GM19324 (cell line): ENCODE measurements around the gene IQCK.
"Not testable (repeated sequence)": the region's sequence is repeated elsewhere in the genome, so short reads cannot be mapped to it uniquely, and the experiment has no call there.

Experiments
- ATAC-seq: cut with Tn5 transposase; IDR thresholded peaks from one replicate; pipeline ENCODE4 v1.9.1; 2021; ENCODE audit warnings: mild to moderate bottlenecking, moderate library complexity; ENCODE audit not compliant: unreplicated experiment, low FRiP score

Gene IQCK

DNA sequence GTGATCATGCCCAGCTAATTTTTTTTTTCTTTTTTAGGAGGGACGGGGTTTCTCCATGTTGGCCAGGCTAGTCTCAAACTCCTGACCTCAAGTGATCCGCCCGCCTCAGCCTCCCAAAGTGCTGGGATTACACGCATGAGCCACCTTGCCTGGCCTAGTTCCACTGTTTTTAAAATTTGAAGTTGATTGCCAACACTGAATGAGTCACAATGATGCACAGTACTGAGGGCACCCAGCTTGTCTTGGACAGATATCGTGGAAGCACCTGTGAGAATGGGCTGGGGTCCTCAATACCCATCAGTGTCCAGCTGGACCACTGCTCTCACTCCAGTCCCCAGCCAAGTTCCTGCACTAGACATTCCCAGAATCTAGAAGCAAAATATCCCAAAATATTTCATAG lies 2.5 kb upstream of the IQCK start:
- ATAC-seq, result no peak

- ATAC-seq, result no peak
Observed at GRCh38 chr16:19716183-19716582, 1.9 kb upstream of the IQCK start.

DNA sequence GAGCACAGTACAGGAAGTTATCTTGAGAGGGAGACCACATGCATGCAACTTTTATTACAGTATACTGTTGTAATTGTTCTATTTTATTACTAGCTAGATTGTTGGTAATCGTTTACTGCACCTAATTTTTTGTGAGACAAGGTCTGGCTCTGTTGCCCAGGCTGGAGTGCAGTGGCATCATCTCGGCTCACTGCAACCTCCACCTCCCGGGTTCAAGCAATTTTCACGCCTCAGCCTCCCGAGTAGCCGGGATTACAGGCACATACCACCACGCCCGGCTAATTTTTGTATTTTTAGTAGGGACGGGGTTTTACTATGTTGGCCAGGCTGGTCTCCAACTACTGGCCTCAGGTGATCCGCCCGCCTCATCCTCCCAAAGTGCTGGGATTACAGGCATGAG lies 1.3 kb upstream of the IQCK start:
- not testable (repeated sequence) for ATAC-seq

DNA sequence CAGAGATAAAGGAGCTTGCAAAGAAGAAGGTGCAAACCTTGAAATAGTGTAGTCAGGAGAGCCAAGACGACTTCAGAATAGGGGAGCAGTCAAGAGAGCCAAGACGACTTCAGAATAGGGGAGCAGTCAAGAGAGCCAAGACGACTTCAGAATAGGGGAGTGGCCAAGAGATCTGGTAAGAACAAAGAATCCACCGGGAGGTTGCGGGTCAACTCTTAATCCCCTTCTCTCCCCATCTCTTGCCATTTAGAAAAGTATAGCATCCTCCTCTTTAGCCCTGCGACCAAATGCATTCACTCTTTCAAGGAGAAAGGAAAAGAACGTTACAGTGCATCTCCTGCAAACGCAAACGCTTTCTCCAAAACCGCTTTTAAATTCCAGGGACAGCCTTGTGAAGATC lies 757 bp upstream of the IQCK start:
- ATAC-seq, result no peak

DNA sequence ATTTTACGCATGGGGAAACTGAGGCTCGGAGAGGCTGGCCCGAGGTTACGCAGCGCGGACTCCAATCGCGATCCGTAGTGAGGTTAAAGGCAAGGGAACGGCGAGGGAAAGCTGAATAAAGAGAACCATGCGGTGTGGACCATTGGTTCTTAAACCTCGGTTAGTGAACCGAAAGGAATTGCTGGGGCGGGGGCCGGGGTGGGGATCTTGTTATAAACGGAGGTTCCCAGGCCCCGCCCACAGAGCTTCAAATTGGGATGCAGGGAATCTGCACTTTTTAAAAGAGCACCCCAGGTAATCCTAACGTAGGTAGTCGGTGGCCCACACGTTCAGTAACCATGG lies 524 bp downstream of the IQCK start:
- no peak for ATAC-seq

GRCh38 chr16:19722269-19722952 lies 4.3 kb downstream of the IQCK start:
- no peak for ATAC-seq

- ATAC-seq, result no peak
Observed at GRCh38 chr16:19722981-19723380, 4.9 kb downstream of the IQCK start.

- ATAC-seq, result no peak
Observed at GRCh38 chr16:19728636-19728965, 10.5 kb downstream of the IQCK start.

DNA sequence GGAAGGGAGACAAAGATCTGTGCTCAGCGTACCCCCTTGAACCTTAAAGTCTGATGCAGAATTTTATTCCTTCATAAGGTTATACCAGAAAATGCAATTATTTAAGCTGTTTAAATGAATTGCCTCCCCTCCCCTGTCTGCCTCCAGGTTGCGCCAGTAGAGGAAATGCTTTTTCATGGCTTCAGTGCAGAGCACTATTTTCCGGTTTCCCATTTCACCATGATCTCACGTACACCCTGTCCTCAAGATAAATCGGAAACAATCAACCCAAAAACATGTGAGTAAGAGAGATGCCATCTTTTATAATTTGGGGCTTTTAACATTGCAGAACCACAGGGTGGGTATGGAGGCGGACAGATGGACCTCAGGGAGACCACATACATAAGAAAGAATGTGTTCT lies 15.5 kb downstream of the IQCK start:
- no peak for ATAC-seq

GRCh38 chr16:19735074-19735867 lies 17.2 kb downstream of the IQCK start:
- ATAC-seq, result no peak

DNA sequence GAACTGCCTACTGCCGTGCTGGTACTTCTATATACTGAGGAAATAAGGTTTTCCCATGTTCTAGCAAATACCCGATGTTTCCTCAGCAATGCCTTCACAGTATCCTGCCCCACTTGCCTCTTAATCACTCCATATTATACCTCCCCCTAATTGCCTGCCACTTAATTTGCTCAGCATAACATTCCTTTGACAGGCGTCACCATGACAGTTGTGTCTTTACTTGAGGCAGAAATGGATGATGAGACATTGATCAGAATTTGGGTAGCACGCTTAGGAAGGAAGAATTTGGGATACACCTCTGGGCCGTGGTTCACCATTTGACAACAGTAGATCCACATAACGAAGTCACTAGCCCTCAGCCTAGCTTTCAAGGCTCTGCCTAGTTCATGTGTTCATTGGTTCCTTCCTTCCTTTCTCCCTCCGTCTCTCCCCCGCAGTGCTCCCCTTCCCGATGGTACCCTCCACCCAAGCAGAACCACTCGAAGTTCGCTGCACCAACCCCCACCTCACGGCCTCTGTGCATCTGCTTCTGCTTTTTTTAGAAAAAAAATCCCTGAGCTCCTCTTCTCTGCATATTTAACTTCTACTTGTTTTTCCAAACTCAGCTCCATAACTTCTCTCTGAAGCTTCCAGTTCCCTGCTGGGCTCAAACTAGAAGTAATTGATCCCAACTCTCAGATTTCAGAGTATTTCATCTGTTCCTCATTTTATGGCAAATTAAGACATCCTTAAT lies 19.4 kb downstream of the IQCK start:
- ATAC-seq, result no peak

DNA sequence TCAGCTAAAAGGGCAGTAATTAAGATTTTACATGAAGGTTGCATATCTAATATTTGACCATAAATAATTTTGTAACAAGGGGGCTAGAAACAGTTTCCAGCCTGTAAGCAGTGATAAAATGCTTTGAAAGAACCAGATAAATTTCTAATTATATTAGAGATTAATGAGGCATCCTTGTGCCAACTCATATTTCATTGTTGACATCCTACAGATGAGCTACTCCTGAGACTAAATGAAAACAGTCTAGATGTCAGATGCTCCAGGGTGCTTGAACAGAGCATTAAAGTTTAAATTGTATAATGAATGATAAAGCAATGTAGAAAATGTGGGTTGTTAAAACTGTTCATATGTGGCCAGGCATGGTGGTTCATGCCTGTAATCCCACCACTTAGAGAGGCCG lies 23.3 kb downstream of the IQCK start:
- no peak for ATAC-seq

DNA sequence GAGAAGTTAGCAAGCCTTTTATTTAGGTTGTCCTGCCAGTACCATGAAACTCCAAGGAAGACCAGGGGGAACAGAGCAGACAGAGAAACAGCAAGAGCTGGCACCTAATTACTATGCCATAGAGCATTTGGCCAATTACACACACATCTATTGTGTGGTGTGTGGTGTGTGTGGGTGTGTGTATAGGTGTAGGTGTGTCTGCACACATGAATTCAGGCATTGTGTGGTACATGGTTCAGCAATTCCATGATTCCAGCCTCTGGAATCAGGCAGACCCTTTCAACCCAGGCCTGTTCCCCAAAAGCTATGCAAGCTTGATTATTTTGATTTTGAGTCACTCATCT lies 25.7 kb downstream of the IQCK start:
- no peak for ATAC-seq

DNA sequence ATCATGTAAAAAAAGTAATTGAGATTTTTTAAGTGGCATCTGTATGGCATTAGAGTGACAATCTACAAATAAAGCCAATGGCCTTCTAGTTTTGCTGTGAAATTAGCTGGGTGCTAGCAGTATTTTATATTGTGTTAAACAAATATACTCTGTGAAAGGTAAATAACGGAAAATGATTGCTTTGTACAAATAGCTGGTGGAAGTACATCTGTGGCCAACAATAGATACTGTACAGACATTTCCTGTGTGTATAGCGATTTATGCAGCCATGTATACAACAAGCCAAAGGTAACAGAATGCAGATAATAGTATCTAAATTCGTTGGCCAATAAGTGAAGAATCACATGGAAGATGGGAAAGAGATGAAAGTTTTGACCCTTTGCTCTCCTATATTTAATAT lies 26.6 kb downstream of the IQCK start:
- no peak for ATAC-seq

GRCh38 chr16:19745286-19746010 lies 27.4 kb downstream of the IQCK start:
- no peak for ATAC-seq

GRCh38 chr16:19746561-19746960 lies 28.5 kb downstream of the IQCK start:
- no peak for ATAC-seq

DNA sequence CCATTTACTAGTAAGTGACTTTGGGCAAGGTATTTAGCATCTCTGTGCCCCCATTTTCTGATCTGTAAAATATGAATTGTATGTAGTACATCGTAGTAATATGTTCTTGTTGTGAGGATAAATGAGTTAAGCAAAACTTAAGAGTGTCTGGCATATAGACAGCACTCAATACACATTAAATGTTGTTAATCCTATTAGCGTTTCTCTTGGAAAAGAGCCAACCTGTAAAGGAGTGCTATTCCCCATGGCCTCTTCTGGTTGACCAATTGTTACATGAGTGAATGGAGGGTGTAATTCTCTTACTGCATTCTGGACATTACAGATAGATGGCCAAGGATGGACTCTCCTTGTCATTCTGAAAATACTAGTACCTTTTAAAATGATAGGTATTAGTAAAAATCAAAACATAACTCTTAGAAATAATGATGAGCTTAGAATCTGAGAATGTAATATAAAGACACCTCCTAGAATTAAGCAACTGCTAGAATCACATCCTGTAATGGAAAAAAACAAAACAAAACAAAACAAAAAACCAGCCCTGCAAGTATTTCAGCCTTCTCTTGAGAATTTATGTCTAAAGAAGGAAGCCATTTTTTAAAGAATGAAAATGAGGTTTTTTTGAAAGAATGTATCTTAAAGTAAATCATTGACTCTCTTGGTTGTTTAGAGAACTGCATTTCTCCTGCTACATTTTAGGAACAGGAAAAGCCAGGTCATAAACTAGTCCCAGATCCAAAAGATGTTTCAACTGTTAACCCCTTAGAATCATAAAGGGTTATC lies 30.5 kb downstream of the IQCK start:
- no peak for ATAC-seq

DNA sequence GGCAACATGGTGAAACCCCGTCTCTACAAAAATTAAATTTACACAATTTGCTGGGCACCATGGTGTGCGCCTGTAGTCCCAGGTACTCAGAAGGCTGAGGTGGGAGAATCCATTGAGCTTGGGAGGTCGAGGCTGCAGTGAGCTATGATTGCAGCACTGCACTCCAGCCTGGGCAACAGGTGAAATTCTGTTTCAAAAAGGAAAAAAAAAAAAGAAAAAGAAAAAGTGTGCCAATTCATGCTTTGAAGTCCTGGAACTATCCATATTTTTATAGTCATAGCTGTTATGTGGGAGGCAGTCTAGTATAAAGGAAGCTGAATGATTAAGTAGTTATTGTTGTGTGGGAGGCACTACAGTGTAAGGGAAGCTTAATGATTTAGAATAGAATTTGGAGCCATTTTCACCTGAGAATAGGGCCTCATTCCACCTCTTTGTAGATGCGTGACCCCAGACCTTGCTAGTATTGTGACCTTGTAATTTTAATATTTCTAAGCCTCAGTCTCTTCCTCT lies 31.6 kb downstream of the IQCK start:
- no peak for ATAC-seq

DNA sequence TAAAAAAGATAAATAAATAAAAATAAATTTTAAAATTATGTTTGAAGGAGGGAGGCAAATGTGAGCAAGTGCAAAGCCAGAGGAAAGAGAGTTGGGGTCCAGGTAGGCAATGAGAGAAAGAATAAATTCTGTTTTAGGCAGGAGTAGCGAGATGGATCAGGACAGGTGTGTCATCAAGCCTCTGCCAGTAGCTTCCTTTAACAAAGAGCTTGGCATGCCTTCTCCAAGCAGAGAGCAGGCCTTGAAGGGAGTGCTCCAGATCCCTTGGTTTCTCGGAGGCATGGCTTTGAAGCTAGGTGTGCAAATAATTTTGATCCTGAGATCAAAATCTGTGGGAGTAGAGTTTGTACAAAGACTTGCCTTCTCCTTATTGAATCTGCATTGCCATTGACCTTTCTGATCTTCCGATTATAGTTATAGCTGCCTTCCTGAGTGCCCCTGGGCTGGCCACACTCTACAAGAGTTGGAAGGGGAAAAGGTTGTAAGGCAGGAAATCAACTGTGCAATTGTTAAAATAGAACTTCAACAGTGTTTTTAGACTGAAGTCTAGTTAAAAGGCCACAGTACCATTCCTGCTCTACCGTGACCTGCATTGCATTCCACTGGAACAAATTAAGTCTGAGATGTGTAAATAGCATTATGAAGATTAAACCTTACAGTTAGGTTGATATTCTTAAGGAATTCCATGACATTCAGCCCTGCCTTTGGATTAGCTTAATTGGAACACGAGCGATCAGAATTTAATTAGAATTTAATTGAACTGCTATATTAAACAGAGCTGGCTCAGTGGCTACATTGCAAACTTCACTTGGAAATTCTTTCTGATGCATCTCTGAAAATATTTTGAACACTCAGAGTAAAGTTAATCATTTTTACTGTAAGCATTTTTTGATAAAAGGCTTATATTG lies 33.7 kb downstream of the IQCK start:
- no peak for ATAC-seq
